ENCODE results near the gene MSRB1.

MSRB1 gene

DNA sequence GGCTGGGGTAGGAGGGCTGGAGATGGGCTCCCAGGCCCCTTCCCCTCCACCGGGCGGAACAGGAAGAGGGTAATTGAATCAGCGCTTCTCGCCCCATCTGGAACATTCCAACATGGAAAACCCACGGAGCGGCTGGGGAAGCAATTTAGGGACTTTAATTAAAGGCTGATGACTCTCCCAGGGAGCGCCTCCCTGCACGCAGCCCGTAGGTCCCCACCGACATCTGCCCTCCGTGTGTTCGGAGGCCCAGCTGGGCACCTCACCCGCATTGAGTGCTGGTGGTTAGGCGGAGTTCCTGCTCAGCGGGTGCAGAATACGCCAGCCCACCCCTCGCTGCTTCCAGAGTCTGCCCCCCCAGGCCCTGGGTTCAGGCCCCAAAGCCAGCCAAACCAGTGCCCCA, 34.8 kb downstream of the MSRB1 start:
- DNase-seq (ENCODE audit: extremely low read depth, low read depth), result no peak
- TF ChIP-seq, protein P1, sequence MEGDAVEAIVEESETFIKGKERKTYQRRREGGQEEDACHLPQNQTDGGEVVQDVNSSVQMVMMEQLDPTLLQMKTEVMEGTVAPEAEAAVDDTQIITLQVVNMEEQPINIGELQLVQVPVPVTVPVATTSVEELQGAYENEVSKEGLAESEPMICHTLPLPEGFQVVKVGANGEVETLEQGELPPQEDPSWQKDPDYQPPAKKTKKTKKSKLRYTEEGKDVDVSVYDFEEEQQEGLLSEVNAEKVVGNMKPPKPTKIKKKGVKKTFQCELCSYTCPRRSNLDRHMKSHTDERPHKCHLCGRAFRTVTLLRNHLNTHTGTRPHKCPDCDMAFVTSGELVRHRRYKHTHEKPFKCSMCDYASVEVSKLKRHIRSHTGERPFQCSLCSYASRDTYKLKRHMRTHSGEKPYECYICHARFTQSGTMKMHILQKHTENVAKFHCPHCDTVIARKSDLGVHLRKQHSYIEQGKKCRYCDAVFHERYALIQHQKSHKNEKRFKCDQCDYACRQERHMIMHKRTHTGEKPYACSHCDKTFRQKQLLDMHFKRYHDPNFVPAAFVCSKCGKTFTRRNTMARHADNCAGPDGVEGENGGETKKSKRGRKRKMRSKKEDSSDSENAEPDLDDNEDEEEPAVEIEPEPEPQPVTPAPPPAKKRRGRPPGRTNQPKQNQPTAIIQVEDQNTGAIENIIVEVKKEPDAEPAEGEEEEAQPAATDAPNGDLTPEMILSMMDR (IDR thresholded peaks at IDR 0.05; ENCODE audit: low read depth, low read length, missing control alignments), result no peak

DNA sequence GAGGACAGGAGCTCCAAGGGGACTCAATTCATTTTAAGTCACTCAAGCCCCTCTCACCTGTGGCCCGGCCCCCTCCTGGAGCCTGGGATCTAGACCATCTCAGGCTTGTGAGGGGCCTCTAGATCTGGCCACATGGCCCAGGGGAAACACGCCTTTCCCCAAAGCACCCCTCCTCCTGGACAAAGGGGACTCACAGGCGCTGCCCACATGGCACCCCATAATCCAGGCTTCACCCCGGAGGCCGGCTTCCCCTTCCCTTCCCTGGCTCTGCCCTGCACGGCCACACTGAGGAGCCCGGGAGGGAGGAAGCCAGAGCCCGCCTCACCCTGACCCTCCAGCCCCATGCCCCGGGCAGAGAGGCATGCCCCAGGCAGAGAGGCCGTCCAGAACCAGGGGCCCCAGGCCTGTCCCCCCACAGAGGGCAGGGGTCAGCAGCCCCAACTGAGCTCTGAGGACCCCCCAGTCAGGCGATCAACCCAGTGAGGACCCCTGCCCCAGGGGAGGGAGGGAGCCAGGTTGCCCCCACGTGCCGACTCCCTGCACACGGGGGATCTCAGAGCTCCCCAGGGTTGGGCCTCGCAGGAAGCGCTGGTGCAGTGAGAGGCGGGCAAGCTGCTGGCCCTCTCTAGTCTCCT, 35.7 kb downstream of the MSRB1 start:
- TF ChIP-seq, protein P1 (IDR thresholded peaks at IDR 0.05; ENCODE audit: low read depth, low read length, missing control alignments), result no peak
- no peak for DNase-seq (ENCODE audit: extremely low read depth, low read depth)
- no peak overlapping the region for H3K4me3 ChIP-seq (replicated peaks; ENCODE audit: low read depth, low read length)

More for the DNA sequence above, 34.8 kb downstream of the MSRB1 start:
- H3K4me3 ChIP-seq (replicated peaks; ENCODE audit: low read depth, low read length), result no peak overlapping the region

- no peak for DNase-seq (ENCODE audit: extremely low read depth, low read depth)
- TF ChIP-seq, protein P1 (IDR thresholded peaks at IDR 0.05; ENCODE audit: low read depth, low read length, missing control alignments), result no peak
- H3K4me3 ChIP-seq (replicated peaks; ENCODE audit: low read depth, low read length), result no peak overlapping the region
Observed at GRCh38 chr16:1906846-1907165, 36.2 kb downstream of the MSRB1 start.

DNA sequence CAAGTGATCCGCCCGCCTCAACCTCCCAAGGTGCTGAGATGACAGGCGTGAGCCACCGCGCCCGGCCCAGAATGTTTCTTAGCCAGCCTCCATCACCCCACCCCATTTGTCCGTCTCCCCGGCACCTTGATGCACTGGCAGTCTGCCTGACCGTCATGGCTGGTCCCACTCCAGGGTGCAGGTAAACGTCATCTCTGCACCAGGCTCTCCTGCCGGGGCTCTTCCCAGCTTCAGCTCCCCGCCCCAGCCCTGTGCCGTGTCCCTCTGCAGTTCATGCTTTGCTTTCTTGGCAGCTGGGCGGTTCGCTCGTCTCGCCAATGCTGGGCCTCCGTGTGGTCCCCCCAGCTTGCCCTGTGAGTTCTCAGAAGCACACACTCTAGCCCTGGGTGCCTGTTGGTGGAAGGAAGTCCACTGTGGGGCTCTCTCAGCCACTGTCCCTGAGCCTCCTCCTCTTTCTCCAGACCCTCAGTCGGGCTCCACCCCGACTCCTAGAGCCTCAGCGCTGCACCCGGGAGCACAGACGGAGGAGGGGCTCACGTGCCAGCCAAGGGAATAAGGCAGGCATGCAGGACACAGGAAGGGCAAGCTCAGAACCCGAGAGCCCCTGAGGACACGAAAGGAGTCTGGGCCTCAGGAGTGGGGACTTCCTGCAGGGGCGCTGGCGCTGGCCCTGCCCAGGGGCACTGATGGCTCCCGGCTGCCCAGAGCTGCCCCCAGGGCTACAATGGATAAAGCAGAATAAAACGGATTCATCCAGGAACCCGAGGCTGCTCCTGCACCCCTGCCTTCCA, 36.7 kb downstream of the MSRB1 start:
- TF ChIP-seq, protein P1 (IDR thresholded peaks at IDR 0.05; ENCODE audit: low read depth, low read length, missing control alignments), result no peak
- no peak overlapping the region for H3K4me3 ChIP-seq (replicated peaks; ENCODE audit: low read depth, low read length)
- DNase-seq (ENCODE audit: extremely low read depth, low read depth), result no peak

- TF ChIP-seq, protein P1 (IDR thresholded peaks at IDR 0.05; ENCODE audit: low read depth, low read length, missing control alignments), result no peak
- no peak overlapping the region for H3K4me3 ChIP-seq (replicated peaks; ENCODE audit: low read depth, low read length)
- no peak for DNase-seq (ENCODE audit: extremely low read depth, low read depth)
Observed at GRCh38 chr16:1903845-1904840, 38.9 kb downstream of the MSRB1 start.

DNA sequence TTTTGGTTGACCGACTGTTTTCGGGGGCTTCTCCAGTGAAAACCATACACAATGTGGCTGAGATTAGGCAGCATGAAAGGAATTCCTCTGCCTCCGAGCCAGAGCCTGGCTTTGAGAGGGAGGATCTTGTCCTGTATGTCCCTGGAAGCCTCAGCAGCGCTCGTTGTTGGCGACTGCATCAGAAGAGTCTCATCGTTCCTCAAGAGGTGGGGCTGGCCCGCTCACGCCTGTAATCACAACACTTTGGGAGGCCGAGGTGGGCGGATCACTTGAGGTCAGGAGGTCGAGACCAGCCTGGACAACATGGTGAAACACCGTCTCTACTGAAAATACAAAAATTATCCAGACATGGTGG, 39.8 kb downstream of the MSRB1 start:
- DNase-seq (ENCODE audit: extremely low read depth, low read depth), result no peak
- TF ChIP-seq, protein P1 (IDR thresholded peaks at IDR 0.05; ENCODE audit: low read depth, low read length, missing control alignments), result no peak
- no peak overlapping the region for H3K4me3 ChIP-seq (replicated peaks; ENCODE audit: low read depth, low read length)
